GM12878 (cell line): ENCODE measurements around the gene RCE1.

Experiments
- CBX5 ChIP-seq: sonication (generic); IDR thresholded peaks from 2 replicates; pipeline ENCODE4 v1.6.1; 2016; ENCODE audit warnings: low read depth, moderate library complexity, mild to moderate bottlenecking, inconsistent platforms
- POLR2A ChIP-seq: IDR thresholded peaks from 2 replicates; pipeline ENCODE4 v1.6.1; 2011; ENCODE audit warnings: low read depth, mild to moderate bottlenecking, low read length
- SIN3A ChIP-seq: IDR thresholded peaks from 2 replicates; pipeline ENCODE4 v1.6.1; 2012; ENCODE audit warnings: low read depth, low read length, improper control_type of control experiment
- SMARCA5 ChIP-seq: fragments of 450-650 bp; IDR thresholded peaks from 2 replicates; pipeline ENCODE4 v1.6.1; 2017; ENCODE audit warnings: mild to moderate bottlenecking
- TARDBP ChIP-seq: IDR thresholded peaks from 2 replicates; pipeline ENCODE4 v1.6.1; 2016; ENCODE audit warnings: borderline replicate concordance
- ZNF384 ChIP-seq: IDR thresholded peaks from 2 replicates; pipeline ENCODE4 v1.6.1; 2012; ENCODE audit warnings: low read depth, mild to moderate bottlenecking, low read length, improper control_type of control experiment, borderline replicate concordance
- TF ChIP-seq, protein P1 (sequence below), 3 experiments: IDR thresholded peaks in 2 of 3; conservative IDR thresholded peaks in 1 of 3; 2 replicates each; pipeline ENCODE4 v1.5.1; 2011; ENCODE audit warnings: low read depth in 3 of 3, low read length in 3 of 3, mild to moderate bottlenecking in 3 of 3, control low read depth in 2 of 3, moderate library complexity in 2 of 3, inconsistent platforms in 1 of 3, mixed read lengths in 1 of 3; ENCODE audit not compliant: control insufficient read depth in 2 of 3, insufficient read depth in 1 of 3; ENCODE audit errors: extremely low read depth in 1 of 3
- TF ChIP-seq, protein P2 (sequence below): fragments of 450-650 bp; IDR thresholded peaks from 2 replicates; pipeline ENCODE4 v1.6.1; 2016; ENCODE audit warnings: mild to moderate bottlenecking
- TF ChIP-seq, protein P3 (sequence below): IDR thresholded peaks from 2 replicates; pipeline ENCODE4 v1.6.1; 2011; ENCODE audit warnings: low read depth, mild to moderate bottlenecking, low read length, moderate library complexity, borderline replicate concordance; ENCODE audit errors: extremely low read depth

DNA sequence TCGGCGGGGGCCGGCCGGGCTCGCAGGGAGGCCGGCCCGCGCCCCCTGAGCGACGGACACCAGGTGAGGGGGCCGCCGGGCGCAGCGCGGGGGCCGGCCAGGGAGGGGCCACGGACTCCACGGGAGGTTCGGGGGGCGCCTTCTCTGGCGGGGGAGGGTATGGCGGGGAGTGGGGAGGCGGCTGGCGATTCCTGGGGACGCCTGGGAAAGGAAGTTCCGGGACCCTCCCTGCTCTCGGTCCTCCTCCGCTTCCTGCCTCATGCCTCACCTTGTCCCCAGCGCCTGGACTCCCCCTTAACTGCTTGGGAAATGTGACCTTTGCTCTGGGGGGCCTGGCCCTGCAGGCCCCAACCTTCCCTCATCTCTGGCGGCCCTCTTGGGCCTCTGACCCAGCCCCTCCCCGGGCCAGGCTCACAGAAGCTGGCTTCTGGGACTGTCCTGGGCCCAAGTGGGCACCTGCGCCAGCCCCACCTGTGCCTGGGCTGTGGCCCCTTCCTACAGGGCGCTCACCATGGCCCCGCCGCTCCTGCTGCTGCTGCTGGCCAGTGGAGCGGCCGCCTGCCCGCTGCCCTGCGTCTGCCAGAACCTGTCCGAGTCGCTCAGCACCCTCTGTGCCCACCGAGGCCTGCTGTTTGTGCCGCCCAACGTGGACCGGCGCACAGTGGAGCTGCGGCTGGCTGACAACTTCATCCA, 14.1 kb downstream of the RCE1 start:
- TF ChIP-seq SMARCA5: no peak
- TF ChIP-seq, protein P1, sequence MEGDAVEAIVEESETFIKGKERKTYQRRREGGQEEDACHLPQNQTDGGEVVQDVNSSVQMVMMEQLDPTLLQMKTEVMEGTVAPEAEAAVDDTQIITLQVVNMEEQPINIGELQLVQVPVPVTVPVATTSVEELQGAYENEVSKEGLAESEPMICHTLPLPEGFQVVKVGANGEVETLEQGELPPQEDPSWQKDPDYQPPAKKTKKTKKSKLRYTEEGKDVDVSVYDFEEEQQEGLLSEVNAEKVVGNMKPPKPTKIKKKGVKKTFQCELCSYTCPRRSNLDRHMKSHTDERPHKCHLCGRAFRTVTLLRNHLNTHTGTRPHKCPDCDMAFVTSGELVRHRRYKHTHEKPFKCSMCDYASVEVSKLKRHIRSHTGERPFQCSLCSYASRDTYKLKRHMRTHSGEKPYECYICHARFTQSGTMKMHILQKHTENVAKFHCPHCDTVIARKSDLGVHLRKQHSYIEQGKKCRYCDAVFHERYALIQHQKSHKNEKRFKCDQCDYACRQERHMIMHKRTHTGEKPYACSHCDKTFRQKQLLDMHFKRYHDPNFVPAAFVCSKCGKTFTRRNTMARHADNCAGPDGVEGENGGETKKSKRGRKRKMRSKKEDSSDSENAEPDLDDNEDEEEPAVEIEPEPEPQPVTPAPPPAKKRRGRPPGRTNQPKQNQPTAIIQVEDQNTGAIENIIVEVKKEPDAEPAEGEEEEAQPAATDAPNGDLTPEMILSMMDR (IDR thresholded peaks at IDR 0.05 in 2 of 3, conservative IDR thresholded peaks at IDR 0.05 in 1 of 3; ENCODE audit: control insufficient read depth in 2 of 3, extremely low read depth in 1 of 3, insufficient read depth in 1 of 3, low read depth in 3 of 3, low read length in 3 of 3): no peak
- no peak for TF ChIP-seq TARDBP
- no peak for TF ChIP-seq ZNF384
- no peak for TF ChIP-seq CBX5
- no peak for TF ChIP-seq SIN3A
- peak; percentile 21; the same call in 1 of the 2 replicates for TF ChIP-seq POLR2A
- TF ChIP-seq, protein P2, sequence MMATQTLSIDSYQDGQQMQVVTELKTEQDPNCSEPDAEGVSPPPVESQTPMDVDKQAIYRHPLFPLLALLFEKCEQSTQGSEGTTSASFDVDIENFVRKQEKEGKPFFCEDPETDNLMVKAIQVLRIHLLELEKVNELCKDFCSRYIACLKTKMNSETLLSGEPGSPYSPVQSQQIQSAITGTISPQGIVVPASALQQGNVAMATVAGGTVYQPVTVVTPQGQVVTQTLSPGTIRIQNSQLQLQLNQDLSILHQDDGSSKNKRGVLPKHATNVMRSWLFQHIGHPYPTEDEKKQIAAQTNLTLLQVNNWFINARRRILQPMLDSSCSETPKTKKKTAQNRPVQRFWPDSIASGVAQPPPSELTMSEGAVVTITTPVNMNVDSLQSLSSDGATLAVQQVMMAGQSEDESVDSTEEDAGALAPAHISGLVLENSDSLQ: no peak
- TF ChIP-seq, protein P3, sequence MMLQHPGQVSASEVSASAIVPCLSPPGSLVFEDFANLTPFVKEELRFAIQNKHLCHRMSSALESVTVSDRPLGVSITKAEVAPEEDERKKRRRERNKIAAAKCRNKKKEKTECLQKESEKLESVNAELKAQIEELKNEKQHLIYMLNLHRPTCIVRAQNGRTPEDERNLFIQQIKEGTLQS: no peak
